Prostate gland (tissue), 2 donors: ENCODE measurements around the gene AFDN. TPM values are rescaled to one million over a fixed set of nuclear protein-coding genes. Genes with fewer than 3 reads are reported as not detected.
A peak's percentile ranks its signal among the peaks of the same experiment; 100 is the strongest.

Experiments
- DNase-seq: peaks from one replicate; pipeline ENCODE4 v3.0.0-alpha.2; 2019; ENCODE audit warnings: low spot score
- H3K27ac ChIP-seq, 2 donors: fragments of 200-600 bp; sonication (generic); 2 replicates each; pipeline ENCODE4 v1.5.1; 2017 to 2019
- H3K27me3 ChIP-seq: fragments of 200-600 bp; sonication (generic); replicated peaks from 2 replicates; pipeline ENCODE4 v1.5.1; 2019; ENCODE audit not compliant: insufficient read depth
- H3K36me3 ChIP-seq, 2 donors: fragments of 200-600 bp; sonication (generic); 1 replicate in 1 of 2; 2 replicates in 1 of 2; pipeline versions ENCODE4 v1.5.1 to v1.8.1; 2017 to 2019
- H3K4me1 ChIP-seq: fragments of 200-600 bp; sonication (generic); replicated peaks from 2 replicates; pipeline ENCODE4 v1.5.1; 2019
- H3K4me3 ChIP-seq, 2 donors: fragments of 200-600 bp; sonication (generic); 2 replicates each; pipeline ENCODE4 v1.5.1; 2017 to 2019
- H3K9me3 ChIP-seq: fragments of 200-600 bp; sonication (generic); 2 replicates; pipeline ENCODE4 v1.5.1; 2017
- POLR2A ChIP-seq: fragments of 450-650 bp; IDR thresholded peaks from one replicate; pipeline ENCODE4 v1.6.1; 2016; ENCODE audit warnings: antibody characterized with exemption, mild to moderate bottlenecking
- POLR2AphosphoS5 ChIP-seq: sonication (generic); formaldehyde crosslinking; IDR thresholded peaks from one replicate; pipeline ENCODE4 v1.6.1; 2017; ENCODE audit warnings: antibody characterized with exemption
- WGBS: methylation state at CpG from one replicate; pipeline ENCODE4 v1.1.5; 2018; 5-methylcytosine and 5-hydroxymethylcytosine counted together
- intact Hi-C: fragments of 100-400 bp; cut with DNase I; formaldehyde crosslinking; loops from one replicate; pipeline ENCODE4 v1.14.2; 2022
- total RNA-seq, 2 donors: library from RNA; depleted of rRNA; stranded (reverse); fragments of >200 nt; gene quantifications; one replicate each; pipeline ENCODE4 v1.1.0, GENCODE V29; 2016
- TF ChIP-seq, protein P1 (sequence below), 4 experiments: fragments of 200-600 bp in 2 of 4; fragments of 450-650 bp in 2 of 4; sonication (generic) in 2 of 4; IDR thresholded peaks; 1 replicate in 3 of 4; 2 replicates in 1 of 4; pipeline ENCODE4 v1.5.1; 2016 to 2019; ENCODE audit warnings: antibody characterized with exemption in 4 of 4, mild to moderate bottlenecking in 2 of 4, moderate library complexity in 2 of 4

The AFDN gene
- total RNA-seq, 2 donors from 2014 or later: 171 to 204 TPM

DNA sequence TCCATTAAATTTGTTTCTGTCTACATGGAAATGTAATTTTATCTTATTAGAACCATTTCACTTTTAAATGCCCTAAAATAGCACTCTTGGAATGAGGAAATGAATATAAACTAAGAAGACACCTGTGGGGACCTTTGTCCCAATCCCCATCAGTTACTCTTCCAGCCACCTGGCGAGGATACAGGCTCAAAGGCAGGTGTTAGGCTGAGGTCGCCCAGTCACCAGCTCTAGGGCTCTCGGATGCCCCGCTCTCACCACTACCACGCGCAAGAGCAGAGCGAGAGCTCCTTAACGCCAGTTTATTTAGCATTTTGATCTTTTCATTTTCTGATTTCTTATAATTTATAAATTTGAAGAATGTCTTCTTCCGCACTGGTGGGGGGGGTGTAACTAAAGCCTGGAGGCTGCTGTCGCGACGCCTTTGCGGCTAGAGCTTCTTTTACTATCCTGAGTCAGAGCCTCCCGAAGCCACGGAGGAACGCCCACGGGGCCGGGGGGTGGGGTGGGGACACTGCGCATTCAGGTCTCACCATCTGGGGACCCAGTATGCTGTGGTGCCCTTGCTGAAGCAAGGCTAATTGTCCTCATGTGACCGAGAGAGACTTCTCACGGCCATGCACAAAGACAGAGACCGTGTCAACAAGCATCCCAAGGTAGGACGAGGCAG lies 38.7 kb upstream of the AFDN start:
- 85% methylated on average over 23 of the region's 23 CpGs for WGBS

DNA sequence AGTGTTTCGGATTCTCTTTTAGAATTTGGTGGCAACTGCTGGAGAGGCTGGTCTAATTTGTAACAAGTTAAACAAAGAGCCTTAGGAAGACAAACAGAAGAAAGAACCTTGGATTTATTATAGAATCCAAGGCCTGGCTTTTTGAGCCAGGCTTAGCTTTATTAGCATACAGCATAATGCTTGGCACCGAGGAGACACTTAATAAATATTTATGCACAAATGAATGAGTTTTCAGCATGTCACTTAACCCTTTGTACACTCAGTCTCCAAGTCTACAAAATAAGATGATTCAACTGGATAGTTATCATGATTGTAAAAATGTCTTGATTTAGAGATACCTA lies 38.2 kb upstream of the AFDN start:
- WGBS: 57% methylated on average over 2 of the region's 2 CpGs
- H3K4me3 ChIP-seq: no peak overlapping the region
- intact Hi-C loops: no loop called here
- H3K4me1 ChIP-seq: no peaks in the 10 kb centered on the region
- no peak overlapping the region for H3K27ac ChIP-seq
- no peaks in the 10 kb centered on the region for H3K27me3 ChIP-seq
- no peak for TF ChIP-seq POLR2A
- no peak for TF ChIP-seq POLR2AphosphoS5
- TF ChIP-seq, protein P1, sequence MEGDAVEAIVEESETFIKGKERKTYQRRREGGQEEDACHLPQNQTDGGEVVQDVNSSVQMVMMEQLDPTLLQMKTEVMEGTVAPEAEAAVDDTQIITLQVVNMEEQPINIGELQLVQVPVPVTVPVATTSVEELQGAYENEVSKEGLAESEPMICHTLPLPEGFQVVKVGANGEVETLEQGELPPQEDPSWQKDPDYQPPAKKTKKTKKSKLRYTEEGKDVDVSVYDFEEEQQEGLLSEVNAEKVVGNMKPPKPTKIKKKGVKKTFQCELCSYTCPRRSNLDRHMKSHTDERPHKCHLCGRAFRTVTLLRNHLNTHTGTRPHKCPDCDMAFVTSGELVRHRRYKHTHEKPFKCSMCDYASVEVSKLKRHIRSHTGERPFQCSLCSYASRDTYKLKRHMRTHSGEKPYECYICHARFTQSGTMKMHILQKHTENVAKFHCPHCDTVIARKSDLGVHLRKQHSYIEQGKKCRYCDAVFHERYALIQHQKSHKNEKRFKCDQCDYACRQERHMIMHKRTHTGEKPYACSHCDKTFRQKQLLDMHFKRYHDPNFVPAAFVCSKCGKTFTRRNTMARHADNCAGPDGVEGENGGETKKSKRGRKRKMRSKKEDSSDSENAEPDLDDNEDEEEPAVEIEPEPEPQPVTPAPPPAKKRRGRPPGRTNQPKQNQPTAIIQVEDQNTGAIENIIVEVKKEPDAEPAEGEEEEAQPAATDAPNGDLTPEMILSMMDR (IDR thresholded peaks at IDR 0.05): no peak
- DNase-seq: no peak
- H3K9me3 ChIP-seq: no peaks in the 10 kb centered on the region
- H3K36me3 ChIP-seq: no peaks in the 10 kb centered on the region

More for the DNA sequence above, 38.7 kb upstream of the AFDN start:
- TF ChIP-seq, protein P1 (IDR thresholded peaks at IDR 0.05): no peak
- no peak for TF ChIP-seq POLR2AphosphoS5
- TF ChIP-seq POLR2A: no peak
- H3K4me1 ChIP-seq: no peaks in the 10 kb centered on the region
- no peak overlapping the region for H3K27ac ChIP-seq
- no peaks in the 10 kb centered on the region for H3K9me3 ChIP-seq
- intact Hi-C loops: no loop called here
- no peaks in the 10 kb centered on the region for H3K36me3 ChIP-seq
- no peaks in the 10 kb centered on the region for H3K27me3 ChIP-seq
- no peak for DNase-seq
- H3K4me3 ChIP-seq: no peak overlapping the region

DNA sequence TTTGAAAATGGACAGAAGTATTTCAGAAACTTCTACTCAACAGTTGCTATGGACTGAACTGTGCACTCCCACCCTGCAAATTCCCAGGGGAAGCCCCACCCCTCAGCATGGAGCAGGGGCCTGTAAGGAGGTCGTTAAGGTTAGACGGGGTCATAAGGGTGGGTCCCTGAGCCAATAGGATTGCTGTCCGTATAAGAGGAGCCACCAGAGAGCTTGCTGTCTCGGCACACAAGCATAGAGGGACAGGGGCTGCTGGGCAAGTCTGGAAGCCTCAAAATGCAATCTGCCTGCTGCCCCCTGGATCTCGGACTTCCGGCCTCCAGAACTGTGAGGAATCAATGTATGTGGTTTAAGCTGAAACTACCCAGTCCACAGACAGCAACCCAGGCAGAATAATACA lies 37.4 kb upstream of the AFDN start:
- WGBS: 79% methylated on average over 6 of the region's 6 CpGs
- intact Hi-C loops: no loop called here
- no peaks in the 10 kb centered on the region for H3K4me1 ChIP-seq
- no peaks in the 10 kb centered on the region for H3K36me3 ChIP-seq
- DNase-seq: no peak
- H3K9me3 ChIP-seq: no peaks in the 10 kb centered on the region
- H3K27me3 ChIP-seq: no peaks in the 10 kb centered on the region
- no peak overlapping the region for H3K4me3 ChIP-seq
- H3K27ac ChIP-seq: no peak overlapping the region
- TF ChIP-seq, protein P1 (IDR thresholded peaks at IDR 0.05): no peak
- TF ChIP-seq POLR2A: no peak

- 69% methylated on average over 11 of the region's 11 CpGs for WGBS
- H3K27ac ChIP-seq: no peak overlapping the region
- H3K36me3 ChIP-seq: no peaks in the 10 kb centered on the region
- intact Hi-C loops: no loop called here
- H3K27me3 ChIP-seq: no peaks in the 10 kb centered on the region
- H3K9me3 ChIP-seq: no peaks in the 10 kb centered on the region
- no peak overlapping the region for H3K4me3 ChIP-seq
- H3K4me1 ChIP-seq: no peaks in the 10 kb centered on the region
- TF ChIP-seq, protein P1 (IDR thresholded peaks at IDR 0.05): no peak
- TF ChIP-seq POLR2A (no peak), POLR2AphosphoS5 (no peak)
- peak; percentile 5 for DNase-seq
Observed at GRCh38 chr6:167791091-167791779, 35.5 kb upstream of the AFDN start.
